Head of caudate nucleus (tissue), 42 donors: ENCODE results near the gene PTPN11.
"Not testable (repeated sequence)": the region's sequence is repeated elsewhere in the genome, so short reads cannot be mapped to it uniquely, and the experiment has no call there.

ENCODE experiments used
- DNase-seq, 42 donors: peaks; one replicate each; pipeline versions ENCODE4 v3.0.0 to v3.0.0-alpha.2; 2020 to 2021; ENCODE audit warnings: mixed read lengths in 7 of 42
- intact Hi-C: fragments of 100-400 bp; cut with DNase I; formaldehyde crosslinking; loops from one replicate; pipeline ENCODE4 v1.15.0; 2022

Gene PTPN11

DNA sequence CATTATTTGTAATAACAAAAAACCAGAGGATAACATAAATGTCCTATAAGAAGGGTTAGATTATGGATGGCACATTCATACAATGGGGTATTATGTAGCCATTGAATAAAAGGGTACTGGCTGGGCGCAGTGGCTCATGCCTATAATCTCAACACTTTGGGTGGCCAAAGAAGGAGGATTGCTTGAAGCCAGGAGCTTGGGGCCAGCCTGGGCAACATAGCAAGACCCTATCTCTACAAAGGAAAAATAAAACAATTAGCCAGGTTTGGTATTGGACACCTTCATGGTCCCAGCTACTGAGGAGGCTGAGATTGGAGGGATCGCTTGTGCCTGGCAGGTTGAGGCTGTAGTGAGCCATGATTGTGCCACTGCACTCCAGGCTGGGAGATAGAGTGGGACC lies 14.8 kb downstream of the PTPN11 start:
- intact Hi-C loops, result no loop called here
- no peak for DNase-seq

DNA sequence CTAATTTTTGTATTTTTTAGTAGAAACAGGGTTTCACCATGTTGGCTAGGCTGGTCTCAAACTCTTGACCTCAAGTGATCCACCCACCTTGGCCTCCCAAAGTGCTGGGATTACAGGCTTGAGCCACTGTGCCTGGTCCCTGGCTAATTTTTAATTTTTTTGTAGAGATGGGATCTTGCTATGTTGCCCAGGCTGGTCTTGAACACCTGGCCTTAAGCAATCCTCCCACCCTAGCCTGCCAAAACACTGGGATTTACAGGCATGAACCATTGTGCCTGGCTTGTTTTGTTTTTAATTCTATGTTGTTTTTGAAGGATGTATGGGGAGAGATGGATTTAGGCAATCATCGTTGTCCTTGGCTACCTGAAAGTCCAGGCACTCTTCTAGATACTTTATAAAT lies 19.9 kb downstream of the PTPN11 start:
- DNase-seq, intact Hi-C loops: not testable (repeated sequence)

DNA sequence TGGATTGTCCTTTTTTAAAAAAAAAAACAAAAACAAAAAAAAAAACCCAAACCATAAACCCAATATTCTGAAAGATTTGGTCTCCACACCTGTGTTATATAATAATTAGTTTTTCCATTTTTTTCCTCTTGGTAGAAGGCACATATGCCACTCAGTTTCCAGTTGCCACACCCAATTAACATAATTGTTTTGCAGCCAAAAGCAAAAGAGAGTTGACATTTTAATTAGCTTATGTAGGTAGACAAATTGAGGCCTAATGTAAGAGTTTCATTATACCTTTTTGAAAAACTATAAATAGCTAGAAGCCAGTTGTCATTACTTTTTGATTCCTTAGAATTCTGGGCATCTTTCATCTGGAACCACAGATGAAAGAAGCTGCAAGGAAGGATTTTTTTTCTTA lies 21.0 kb downstream of the PTPN11 start:
- no peak for DNase-seq
- intact Hi-C loops, result no loop called here

DNA sequence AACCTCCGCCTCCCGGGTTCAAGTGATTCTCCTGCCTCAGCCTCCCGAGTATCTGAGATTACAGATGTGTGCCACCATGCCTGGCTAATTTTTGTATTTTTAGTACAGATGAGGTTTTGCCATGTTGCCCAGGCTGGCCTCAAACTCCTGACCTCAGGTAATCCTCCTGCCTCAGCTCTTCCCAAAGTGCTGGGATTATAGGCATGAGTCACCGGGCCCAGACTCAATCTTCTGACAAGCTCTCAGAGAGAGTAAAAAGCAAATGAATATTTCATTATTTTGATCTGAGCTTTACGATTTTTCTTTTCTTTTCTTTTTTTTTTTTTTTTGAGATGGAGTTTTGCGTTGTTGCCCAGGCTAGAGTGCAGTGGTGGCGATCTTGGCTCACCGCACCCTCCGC lies 21.9 kb downstream of the PTPN11 start:
- intact Hi-C loops, result not testable (repeated sequence)
- DNase-seq, result peak in 17 of 42 donors; percentile 20 to 63 (median 44)

DNA sequence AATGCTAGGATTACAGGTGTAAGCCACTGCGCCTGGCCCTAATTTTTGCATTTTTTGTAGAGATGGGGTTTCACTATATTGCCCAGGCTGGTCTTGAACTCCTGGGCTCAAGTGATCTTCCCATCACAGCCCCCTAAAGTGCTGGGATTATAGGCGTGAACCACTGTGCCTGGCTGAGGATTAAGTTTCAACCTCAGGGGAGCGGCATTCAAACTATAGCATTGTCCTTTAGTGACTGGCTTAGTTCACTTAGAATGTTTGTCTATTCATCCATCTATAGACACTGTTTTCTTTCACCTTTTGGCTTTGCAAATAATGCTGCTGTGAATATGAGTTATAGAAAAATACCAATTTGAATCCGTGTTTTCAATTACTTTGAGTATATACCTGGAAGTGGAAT lies 25.2 kb downstream of the PTPN11 start:
- intact Hi-C loops, result no loop called here
- no peak for DNase-seq

DNA sequence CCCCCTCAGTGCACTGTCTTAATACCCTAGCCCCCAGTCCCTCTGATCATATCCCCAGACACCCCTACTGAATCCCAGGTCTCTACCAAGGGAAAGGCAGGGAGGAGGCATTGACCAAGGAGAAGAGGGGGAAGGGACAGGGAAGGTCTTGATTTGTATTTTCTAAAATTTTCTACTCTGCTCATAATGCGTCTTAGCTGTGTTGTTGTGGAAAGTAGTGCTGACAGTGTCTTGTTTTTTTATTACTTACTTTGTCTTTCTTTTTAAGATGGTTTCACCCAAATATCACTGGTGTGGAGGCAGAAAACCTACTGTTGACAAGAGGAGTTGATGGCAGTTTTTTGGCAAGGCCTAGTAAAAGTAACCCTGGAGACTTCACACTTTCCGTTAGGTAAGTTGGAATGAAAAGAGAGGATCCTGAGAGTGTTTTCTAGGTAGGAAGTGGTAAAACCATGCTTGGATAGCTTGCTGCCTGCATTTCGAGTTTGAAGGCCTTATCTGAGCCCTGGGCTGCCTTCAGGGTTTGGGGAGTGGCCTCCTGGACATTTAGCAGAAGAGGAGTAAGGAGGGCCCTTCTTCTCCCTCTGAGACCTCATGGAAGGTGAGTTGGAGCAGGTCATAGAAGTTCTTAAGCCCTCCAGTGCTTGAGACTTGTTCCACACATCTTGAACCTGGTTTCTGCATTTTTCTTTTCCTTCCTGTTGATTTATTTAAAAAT lies 27.4 kb downstream of the PTPN11 start:
- intact Hi-C loops, result no loop called here

DNA sequence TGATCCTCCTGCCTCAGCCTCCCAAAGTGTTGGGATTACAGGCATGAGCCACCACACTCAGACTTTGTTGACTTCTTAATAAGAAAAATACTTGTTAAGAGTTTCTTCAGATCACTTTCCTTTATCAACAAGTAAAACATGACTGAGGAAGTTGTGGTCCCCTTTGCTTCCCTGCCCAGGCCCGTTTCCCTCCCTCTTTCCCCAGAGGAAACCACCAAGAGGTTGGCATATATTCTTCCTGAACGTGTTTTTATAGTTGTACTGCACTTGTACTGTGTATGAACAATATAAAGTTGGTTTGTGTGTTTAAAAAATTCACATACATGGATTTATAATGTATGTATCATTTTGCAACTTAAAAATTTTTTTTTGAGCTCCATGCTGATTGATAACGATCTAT lies 28.4 kb downstream of the PTPN11 start:
- intact Hi-C loops, result no loop called here
- no peak for DNase-seq

More for the DNA sequence above, 27.4 kb downstream of the PTPN11 start:
- DNase-seq, result no peak

DNA sequence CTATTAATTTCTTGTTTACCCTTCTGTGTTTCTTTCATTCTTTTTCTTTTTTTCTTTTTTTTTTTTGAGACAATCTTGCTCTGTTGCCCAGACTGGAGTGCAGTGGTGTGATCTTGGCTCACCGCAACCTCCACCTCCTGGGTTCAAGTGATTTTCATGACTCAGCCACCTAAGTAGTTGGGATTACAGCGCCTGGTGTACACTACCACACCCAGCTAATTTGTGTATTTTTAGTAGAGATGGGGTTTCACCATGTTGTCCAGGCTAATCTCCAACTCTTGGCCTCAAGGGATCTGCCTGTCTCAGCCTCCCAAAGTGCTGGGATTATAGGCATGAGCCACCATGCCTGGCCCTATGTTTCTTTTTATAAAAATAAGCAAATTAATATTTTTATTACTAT lies 29.4 kb downstream of the PTPN11 start:
- intact Hi-C loops, DNase-seq: not testable (repeated sequence)

DNA sequence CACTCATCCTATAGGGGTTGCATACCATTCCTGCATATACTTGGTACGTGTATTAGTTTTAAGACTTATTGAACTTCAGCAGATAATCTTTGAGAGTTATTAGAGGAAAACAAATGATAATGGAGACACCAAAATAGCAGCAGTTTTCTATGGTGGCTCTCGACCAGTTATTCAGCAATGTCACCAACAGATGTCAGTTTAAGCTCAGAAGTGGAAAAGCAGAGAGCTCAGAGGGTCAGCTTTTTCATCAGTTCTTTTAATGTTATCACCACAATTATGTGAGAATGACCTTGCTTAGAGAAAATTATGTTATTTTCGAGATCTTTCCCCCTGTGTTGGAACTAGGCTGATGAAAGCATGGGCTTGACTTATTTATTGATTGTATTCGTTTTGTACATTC lies 32.0 kb downstream of the PTPN11 start:
- peak in 6 of 42 donors; percentile 26 to 59 (median 39) for DNase-seq
- intact Hi-C loops, result no loop called here

DNA sequence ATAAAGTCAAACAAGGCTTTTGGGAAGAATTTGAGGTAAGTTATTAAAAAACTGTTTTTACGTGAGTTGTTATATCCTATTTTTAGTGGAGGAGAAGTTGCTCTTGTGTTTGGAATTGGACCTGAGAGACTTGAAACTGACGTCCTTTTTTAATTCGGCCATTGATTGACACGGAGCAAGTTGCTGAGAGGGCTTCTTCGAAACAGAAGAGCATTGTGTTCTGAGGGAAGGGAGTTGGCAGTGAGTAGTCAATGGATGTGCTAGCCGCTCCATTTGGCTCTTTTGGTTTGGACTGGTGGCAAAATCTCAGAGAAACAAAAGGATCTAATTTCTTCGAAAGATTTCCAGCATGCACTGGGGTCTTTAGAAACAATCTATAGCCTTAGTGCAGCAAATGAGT lies 37.3 kb downstream of the PTPN11 start:
- peak in 27 of 42 donors; percentile 17 to 81 (median 49) for DNase-seq
- intact Hi-C loops, result no loop called here

DNA sequence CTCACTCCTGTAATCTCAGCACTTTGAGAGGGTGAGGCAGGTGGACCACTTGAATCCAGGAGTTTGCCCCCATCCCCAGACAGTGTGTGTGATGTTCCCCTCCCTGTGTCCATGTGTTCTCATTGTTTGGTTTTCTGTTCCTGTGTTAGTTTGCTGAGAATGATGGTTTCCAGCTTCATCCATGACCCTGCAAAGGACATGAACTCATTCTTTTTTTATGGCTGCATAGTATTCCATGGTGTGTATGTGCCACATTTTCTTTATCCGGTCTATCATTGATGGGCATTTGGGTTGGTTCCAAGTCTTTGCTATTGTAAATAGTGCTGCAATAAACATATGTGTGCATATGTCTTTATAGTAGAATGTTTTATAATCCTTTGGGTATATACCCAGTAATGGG lies 38.4 kb downstream of the PTPN11 start:
- DNase-seq, intact Hi-C loops: not testable (repeated sequence)

DNA sequence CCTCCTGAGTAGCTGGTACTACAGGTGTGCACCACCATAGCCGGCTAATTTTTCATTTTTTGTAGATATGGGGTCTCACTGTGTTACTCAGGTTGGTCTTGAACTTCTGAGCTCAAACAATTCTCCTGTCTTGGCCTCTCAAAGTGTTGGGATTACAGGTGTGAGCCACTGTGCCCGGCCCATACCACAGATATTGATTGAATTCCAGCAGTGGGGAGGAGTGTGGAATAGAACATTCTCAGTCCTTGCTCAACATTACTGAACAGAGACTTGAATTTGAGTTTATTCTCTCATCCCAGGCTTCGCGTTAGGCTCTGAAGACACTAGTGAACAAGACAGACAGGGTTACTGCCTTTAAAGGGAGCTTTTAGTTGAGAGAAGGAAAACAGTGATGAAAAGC lies 39.6 kb downstream of the PTPN11 start:
- intact Hi-C loops, result no loop called here
- DNase-seq, result no peak

DNA sequence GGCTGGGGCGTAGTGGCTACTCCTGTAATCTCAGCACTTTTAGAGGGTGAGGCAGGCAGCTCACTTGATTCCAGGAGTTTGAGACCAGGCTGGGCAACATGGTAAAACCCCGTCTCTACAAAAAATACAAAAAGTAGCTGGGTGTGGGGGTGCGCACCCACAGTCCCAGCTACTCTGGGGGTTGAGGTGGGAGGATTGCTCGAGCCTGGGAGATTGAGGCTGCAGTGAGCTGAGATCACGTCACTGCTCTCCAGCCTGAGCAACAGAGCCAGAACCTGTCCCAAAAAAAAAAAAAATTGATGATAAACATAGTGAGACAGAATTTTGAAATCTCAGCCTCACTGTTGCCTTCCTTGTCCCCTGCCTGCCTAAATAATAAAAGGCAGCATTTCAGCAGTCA lies 40.0 kb downstream of the PTPN11 start:
- peak in 14 of 42 donors; percentile 11 to 71 (median 25) for DNase-seq
- intact Hi-C loops, result no loop called here

DNA sequence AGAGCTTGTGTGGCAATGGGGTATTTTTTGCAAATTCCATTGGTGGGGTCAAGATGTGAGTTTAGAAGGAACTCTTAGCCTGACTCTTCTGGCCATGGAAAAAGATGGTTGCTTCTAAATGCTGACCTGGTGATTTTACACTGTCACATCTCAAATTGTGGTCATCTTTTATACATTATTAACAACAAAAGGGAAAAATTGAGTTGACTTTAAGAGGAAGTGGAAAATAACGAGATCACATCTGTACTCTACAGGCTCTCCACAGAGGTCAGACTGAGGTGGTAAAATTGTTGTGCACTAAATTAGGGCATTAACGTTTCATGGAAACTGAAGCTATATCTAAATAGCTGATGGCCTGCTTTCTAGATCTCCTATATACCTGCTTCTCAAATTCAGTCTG lies 44.7 kb downstream of the PTPN11 start:
- no peak for DNase-seq
- intact Hi-C loops, result no loop called here

DNA sequence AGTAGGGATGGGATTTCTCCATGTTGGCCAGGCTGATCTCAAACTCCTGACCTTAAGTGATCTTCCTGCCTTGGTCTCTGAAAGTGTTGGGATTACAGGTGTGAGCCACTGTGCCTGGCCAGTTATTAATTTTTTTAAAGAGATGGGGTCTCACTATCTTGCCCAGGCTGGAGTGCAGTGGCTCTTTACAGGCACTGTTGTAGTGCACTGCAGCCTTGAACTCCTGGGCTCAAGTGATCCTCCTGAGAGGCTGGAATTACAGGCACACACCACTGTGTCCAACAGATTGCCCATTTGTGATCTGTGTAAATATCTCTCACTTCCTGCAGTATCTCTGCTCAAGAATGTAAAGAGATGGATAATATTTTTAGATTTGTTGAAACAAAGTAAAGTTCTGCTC lies 45.9 kb downstream of the PTPN11 start:
- DNase-seq, result no peak
- intact Hi-C loops, result no loop called here

DNA sequence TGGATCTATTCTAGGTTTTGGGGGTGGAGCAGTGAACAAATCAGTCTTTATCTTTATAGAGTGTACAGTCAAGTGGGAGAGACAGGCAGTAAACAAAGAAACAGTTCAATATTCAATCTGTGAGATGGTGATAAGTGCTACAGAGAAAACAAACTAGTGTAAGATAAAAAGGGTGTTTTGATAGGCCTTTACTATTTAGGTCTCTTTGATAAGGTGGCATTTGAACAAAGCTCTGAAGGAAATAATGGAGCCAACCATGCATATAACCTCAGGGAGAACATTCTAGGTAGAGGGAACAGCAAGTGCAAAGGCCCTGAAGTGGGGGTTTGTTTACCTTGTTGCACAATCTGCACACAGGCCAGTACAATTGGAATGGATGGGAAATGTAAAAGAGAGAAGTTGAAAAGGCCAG lies 47.3 kb downstream of the PTPN11 start:
- intact Hi-C loops, result no loop called here
- no peak for DNase-seq

DNA sequence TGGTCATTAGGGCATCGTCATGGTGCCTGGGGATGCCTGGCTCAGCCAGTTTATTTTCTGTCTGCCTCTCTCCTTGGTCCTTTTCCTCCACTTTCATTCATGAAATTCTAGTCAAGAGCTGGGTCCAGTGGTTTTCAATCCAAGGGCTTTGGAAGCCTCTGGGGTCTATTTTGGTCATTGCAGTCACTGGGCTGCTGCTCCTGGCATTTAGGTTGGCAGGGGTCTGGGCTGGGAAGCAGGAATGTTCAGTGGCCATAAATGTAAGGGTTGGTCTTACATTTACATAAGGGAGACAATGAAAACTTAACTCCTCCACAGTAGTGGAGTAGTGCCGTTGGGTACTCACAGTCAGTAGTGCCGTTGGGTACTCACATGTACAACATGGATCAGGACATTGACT lies 48.1 kb downstream of the PTPN11 start:
- intact Hi-C loops, result no loop called here
- no peak for DNase-seq

DNA sequence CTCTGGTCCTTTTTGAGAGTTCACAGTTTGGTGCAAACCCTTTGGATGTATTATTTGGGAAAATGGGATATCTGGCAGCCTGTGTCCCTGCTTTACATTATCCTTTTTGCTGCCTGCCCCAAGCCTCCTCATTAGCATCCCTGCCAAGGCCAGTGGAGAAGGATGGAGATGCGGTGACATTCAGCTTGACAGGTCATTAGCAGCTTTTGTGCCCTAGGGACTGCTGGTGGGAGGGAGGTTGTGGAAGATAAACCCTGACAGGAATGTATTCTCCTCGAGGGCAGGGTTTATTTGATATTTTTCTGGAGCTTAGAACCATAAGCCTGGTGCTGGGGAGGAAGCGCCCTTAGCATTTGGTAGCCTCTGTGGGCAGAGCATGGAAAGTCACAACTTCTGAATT lies 49.3 kb downstream of the PTPN11 start:
- peak in 1 of 42 donors; percentile 16 for DNase-seq
- intact Hi-C loops, result no loop called here

DNA sequence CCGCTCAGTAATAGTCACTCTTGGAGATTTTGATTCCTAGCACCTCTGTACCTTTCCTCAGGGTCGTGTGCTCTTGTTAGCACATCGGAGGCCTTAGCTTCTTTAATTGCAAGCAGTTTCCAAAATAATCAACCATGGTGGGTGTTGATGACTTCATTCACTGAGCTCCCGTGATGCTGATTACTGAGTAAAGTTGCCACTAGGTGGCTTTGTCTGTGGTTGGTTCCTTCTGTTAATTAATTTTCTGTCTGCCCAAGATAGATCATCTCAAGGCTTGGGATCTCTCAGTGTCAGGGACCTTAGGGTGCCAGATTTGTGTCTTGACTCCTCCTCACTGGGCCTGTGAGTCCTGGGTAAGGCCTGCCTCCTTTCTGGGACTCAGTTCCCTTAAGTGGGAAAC lies 54.3 kb downstream of the PTPN11 start:
- DNase-seq, result peak in 1 of 42 donors; percentile 40
- intact Hi-C loops, result no loop called here

DNA sequence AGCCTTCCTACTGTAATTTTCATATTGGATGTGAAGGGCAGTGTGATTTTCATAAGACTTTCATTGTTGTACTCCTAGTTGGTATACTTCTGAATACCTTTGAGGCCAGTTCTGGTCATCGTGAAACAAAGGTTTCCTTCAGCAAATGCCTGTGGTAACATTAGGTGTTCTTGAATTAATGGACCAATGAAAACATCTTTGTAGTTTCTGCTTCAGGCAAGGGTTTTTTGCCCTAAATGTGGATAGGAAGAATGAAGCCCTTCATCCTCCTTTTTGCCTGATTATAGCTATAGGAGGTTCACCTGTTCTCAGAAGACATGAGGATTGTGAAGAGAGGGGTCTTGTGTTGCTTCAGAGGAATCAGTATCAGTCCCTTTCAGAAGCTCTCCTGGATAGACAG lies 60.7 kb downstream of the PTPN11 start:
- no peak for DNase-seq
- intact Hi-C loops, result no loop called here

DNA sequence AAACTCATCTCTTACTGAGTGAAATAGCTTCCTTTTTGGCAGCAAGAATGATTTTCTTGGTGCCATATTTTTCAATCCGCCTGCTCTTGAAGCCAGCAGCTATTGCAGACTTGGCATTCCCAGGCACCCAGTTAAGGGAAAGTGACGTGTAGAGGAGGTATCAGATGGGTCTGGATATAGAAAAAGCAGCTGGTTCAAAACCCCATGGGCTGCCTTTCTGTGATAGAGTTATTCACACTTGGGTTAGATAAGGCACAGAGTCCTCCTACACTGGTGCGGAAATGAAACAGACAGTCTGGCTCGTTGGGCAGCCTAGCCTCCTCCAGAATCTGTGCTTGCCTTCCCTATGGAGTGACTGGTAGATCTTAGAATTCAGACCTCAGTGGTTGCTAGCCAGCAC lies 62.2 kb downstream of the PTPN11 start:
- peak in 1 of 42 donors; percentile 29 for DNase-seq
- intact Hi-C loops, result no loop called here
